IMR-90 (cell line): Measurements from ENCODE around the gene OR13F1. TPM values are rescaled to one million over a fixed set of nuclear protein-coding genes. Genes with fewer than 3 reads are reported as not detected.

Experiments used
- ATAC-seq: fragments of 200-7000 bp; cut with Tn5 transposase; 2 replicates; pipeline ENCODE4 v1.9.1; 2020; ENCODE audit warnings: low read depth, mild to moderate bottlenecking, moderate library complexity
- BruUV-seq: library from RNA; stranded (reverse); fragments of 400-500 nt; replicated peaks from 2 replicates; lab custom pipeline; 2021; lab: Mats Ljungman, UMichigan
- CTCF ChIA-PET: fragments of 300-600 bp; formaldehyde crosslinking; extraction: SDS; loops from one replicate; lab custom pipeline; 2021; ENCODE audit warnings: antibody characterized with exemption; lab: Yijun Ruan, JAX
- POLR2A ChIA-PET: fragments of 300-600 bp; sonication (Branson Sonifier 250); formaldehyde crosslinking; loops from one replicate; lab custom pipeline; 2022; ENCODE audit warnings: antibody characterized with exemption; ENCODE audit not compliant: unreplicated experiment; lab: Charles Lee
- DNase-seq: peaks from one replicate; pipeline ENCODE4 v3.0.0; 2013
- H2AFZ ChIP-seq: replicated peaks from 2 replicates; pipeline ENCODE3; 2013; ENCODE audit warnings: low read length, mild to moderate bottlenecking; ENCODE audit not compliant: poor library complexity
- H2AK5ac ChIP-seq: 2 replicates; pipeline ENCODE4 v1.6.1; 2013; ENCODE audit warnings: low read depth, low read length, inconsistent platforms
- H2AK9ac ChIP-seq: replicated peaks from 2 replicates; pipeline ENCODE3; 2013; ENCODE audit warnings: mild to moderate bottlenecking, low read depth, low read length, moderate library complexity; ENCODE audit not compliant: poor library complexity
- H2BK120ac ChIP-seq: 2 replicates; pipeline ENCODE4 v1.6.1; 2013; ENCODE audit warnings: low read depth, low read length, inconsistent platforms
- H2BK15ac ChIP-seq: 3 replicates; pipeline ENCODE4 v1.6.1; 2013; ENCODE audit warnings: low read depth, low read length, inconsistent platforms
- H2BK20ac ChIP-seq: 2 replicates; pipeline ENCODE4 v1.6.1; 2013; ENCODE audit warnings: low read depth, mild to moderate bottlenecking, inconsistent platforms, low read length, moderate library complexity
- H2BK5ac ChIP-seq: 2 replicates; pipeline ENCODE4 v1.6.1; 2013; ENCODE audit warnings: mild to moderate bottlenecking, low read depth, low read length, inconsistent platforms; ENCODE audit not compliant: poor library complexity, severe bottlenecking
- H3K14ac ChIP-seq: replicated peaks from 2 replicates; pipeline ENCODE4 v1.6.1; 2013; ENCODE audit warnings: low read depth, low read length, inconsistent platforms
- H3K18ac ChIP-seq: 2 replicates; pipeline ENCODE4 v1.6.1; 2013; ENCODE audit warnings: low read depth, low read length, control low read depth
- H3K23ac ChIP-seq: 2 replicates; pipeline ENCODE4 v1.6.1; 2013; ENCODE audit warnings: low read depth, low read length, inconsistent platforms
- H3K27ac ChIP-seq: 2 replicates; pipeline ENCODE4 v1.5.1; 2013; ENCODE audit warnings: mild to moderate bottlenecking, control low read depth, low read length; ENCODE audit not compliant: insufficient read depth
- H3K27me3 ChIP-seq: 2 replicates; pipeline ENCODE4 v1.6.1; 2013; ENCODE audit warnings: low read length; ENCODE audit not compliant: control insufficient read depth, insufficient read depth
- H3K36me3 ChIP-seq: 2 replicates; pipeline ENCODE4 v1.6.1; 2013; ENCODE audit warnings: low read length, mixed read lengths; ENCODE audit not compliant: control insufficient read depth, insufficient read depth
- H3K4ac ChIP-seq: 2 replicates; pipeline ENCODE4 v1.6.1; 2013; ENCODE audit warnings: low read depth, low read length, inconsistent platforms
- H3K4me1 ChIP-seq: 2 replicates; pipeline ENCODE4 v1.6.1; 2013; ENCODE audit warnings: low read length, mixed read lengths; ENCODE audit not compliant: control insufficient read depth, insufficient read depth
- H3K4me2 ChIP-seq: 2 replicates; pipeline ENCODE4 v1.6.1; 2013; ENCODE audit warnings: low read depth, mild to moderate bottlenecking, control low read depth, low read length, moderate library complexity
- H3K4me3 ChIP-seq: 2 replicates; pipeline ENCODE4 v1.5.1; 2013; ENCODE audit warnings: low read depth, mild to moderate bottlenecking, control low read depth, low read length, moderate library complexity; ENCODE audit not compliant: insufficient read depth
- H3K56ac ChIP-seq: 2 replicates; pipeline ENCODE4 v1.6.1; 2013; ENCODE audit warnings: low read length, inconsistent platforms; ENCODE audit not compliant: insufficient read depth; ENCODE audit errors: extremely low read depth
- H3K79me1 ChIP-seq, 2 experiments: 2 replicates each; pipeline ENCODE4 v1.6.1; 2013; ENCODE audit warnings: low read length in 2 of 2, inconsistent platforms in 1 of 2, low read depth in 1 of 2
- H3K9ac ChIP-seq: 2 replicates; pipeline ENCODE4 v1.6.1; 2013; ENCODE audit warnings: low read depth, low read length, control low read depth
- H3K9me1 ChIP-seq: 2 replicates; pipeline ENCODE4 v1.6.1; 2013; ENCODE audit warnings: low read length, inconsistent platforms; ENCODE audit not compliant: insufficient read depth
- H3K9me3 ChIP-seq: 2 replicates; pipeline ENCODE4 v1.6.1; 2013; ENCODE audit warnings: low read length; ENCODE audit not compliant: control insufficient read depth, insufficient read depth
- H4K20me1 ChIP-seq: 2 replicates; pipeline ENCODE4 v1.6.1; 2013; ENCODE audit warnings: low read length, inconsistent platforms; ENCODE audit not compliant: insufficient read depth
- H4K5ac ChIP-seq: 2 replicates; pipeline ENCODE4 v1.6.1; 2013; ENCODE audit warnings: mild to moderate bottlenecking, low read depth, low read length, control low read depth
- H4K8ac ChIP-seq, 2 experiments: 2 replicates each; pipeline ENCODE4 v1.6.1; 2013; ENCODE audit warnings: low read depth in 2 of 2, low read length in 2 of 2, control low read depth in 1 of 2, inconsistent platforms in 1 of 2
- H4K91ac ChIP-seq: 2 replicates; pipeline ENCODE4 v1.6.1; 2013; ENCODE audit warnings: low read depth, low read length, inconsistent platforms; ENCODE audit not compliant: insufficient read depth
- CHD1 ChIP-seq: IDR thresholded peaks from 2 replicates; pipeline ENCODE4 v1.6.1; 2012; ENCODE audit warnings: low read depth, low read length, improper control_type of control experiment
- ELK1 ChIP-seq: fragments of 150-350 bp; IDR thresholded peaks from 2 replicates; pipeline ENCODE4 v1.6.1; 2016; ENCODE audit warnings: low read depth, mild to moderate bottlenecking, low read length, moderate library complexity, borderline replicate concordance
- MXI1 ChIP-seq: IDR thresholded peaks from 2 replicates; pipeline ENCODE4 v1.6.1; 2012; ENCODE audit warnings: low read depth, mild to moderate bottlenecking, low read length, moderate library complexity, borderline replicate concordance
- RAD21 ChIP-seq: IDR thresholded peaks from 2 replicates; pipeline ENCODE4 v1.6.1; 2012; ENCODE audit warnings: low read length, improper control_type of control experiment
- RCOR1 ChIP-seq: IDR thresholded peaks from 2 replicates; pipeline ENCODE4 v1.6.1; 2012; ENCODE audit warnings: mild to moderate bottlenecking, low read length, improper control_type of control experiment; ENCODE audit not compliant: insufficient replicate concordance
- RFX5 ChIP-seq: IDR thresholded peaks from 2 replicates; pipeline ENCODE4 v1.8.0; 2012; ENCODE audit warnings: low read depth, mild to moderate bottlenecking, low read length, moderate library complexity
- WGBS, 2 experiments: methylation state at CpG; one replicate each; pipeline versions ENCODE4 v1.1.5 to v1.1.7; 2013; ENCODE audit warnings: missing lambda C conversion rate in 2 of 2; ENCODE audit not compliant: insufficient read length in 1 of 2; ENCODE audit errors: extremely low coverage in 2 of 2; 5-methylcytosine and 5-hydroxymethylcytosine counted together
- dilution Hi-C: fragments of 300-500 bp; cut with HindIII; formaldehyde crosslinking; loops from one replicate; pipeline ENCODE4 v1.14.3; 2018; ENCODE audit warnings: low sequenced_read_pairs; ENCODE audit not compliant: unreplicated experiment
- in situ Hi-C: fragments of 300-500 bp; cut with MboI; formaldehyde crosslinking; loops from 3 replicates; pipeline ENCODE4 v1.14.3; 2019; ENCODE audit warnings: low sequenced_read_pairs, inconsistent platforms, mixed read lengths
- intact Hi-C: fragments of 100-400 bp; cut with micrococcal nuclease; formaldehyde crosslinking; loops from 2 replicates; pipeline ENCODE4 v1.10.0; 2022
- polyA plus RNA-seq, 3 experiments: library from polyadenylated mRNA; depleted of rRNA; stranded (reverse); fragments of >200 nt; gene quantifications; 2 replicates each; pipeline ENCODE4 v1.2.3, GENCODE V29; 2012; ENCODE audit warnings: low replicate concordance in 1 of 3
- total RNA-seq: library from RNA; depleted of rRNA; stranded (reverse); fragments of >200 nt; gene quantifications from 2 replicates; pipeline ENCODE4 v1.2.3, GENCODE V29; 2012

OR13F1 gene
- total and polyA plus RNA-seq, 2 of the 4 experiments (the other 2 are of a cell fraction), result not detected

GRCh38 chr9:104539275-104539674, 35.2 kb downstream of the OR13F1 start:
- Histone ChIP-seq H3K4ac (no peak overlapping the region), H3K27ac (no peak overlapping the region), H3K14ac (no peak overlapping the region), H2BK5ac (no peak overlapping the region), H3K9ac (no peak overlapping the region), H4K5ac (no peak overlapping the region), H2BK20ac (no peak overlapping the region), H3K9me1 (no peaks in the 10 kb centered on the region), H2BK15ac (no peak overlapping the region), H3K4me2 (no peak overlapping the region), H3K56ac (no peak overlapping the region), H2AK5ac (no peak overlapping the region), H4K91ac (no peak overlapping the region), H2AFZ (no peak overlapping the region), H3K18ac (no peak overlapping the region), H2AK9ac (no peak overlapping the region), H4K8ac (no peak overlapping the region), H4K20me1 (no peaks in the 10 kb centered on the region), H3K4me3 (no peak overlapping the region), H3K9me3 (0 out of 2 replicates have a peak, but pooled peaks cover 6% of the 10 kb centered on the region), H3K36me3 (no peaks in the 10 kb centered on the region), H3K4me1 (no peaks in the 10 kb centered on the region), H3K79me1 (no peaks in the 10 kb centered on the region), H3K23ac (no peak overlapping the region), H3K27me3 (no peaks in the 10 kb centered on the region), H2BK120ac (no peak overlapping the region)
- DNase-seq (no peak), ATAC-seq (no peak)
- in situ Hi-C loops, result no loop called here
- intact Hi-C loops, result no loop called here
- ChIA-PET CTCF (no interaction called here), POLR2A (no interaction called here)
- no TSS peak for BruUV-seq
- TF ChIP-seq RAD21, result no peak
- no peak for TF ChIP-seq RFX5
- TF ChIP-seq ELK1, result no peak
- TF ChIP-seq MXI1, result no peak
- no peak for TF ChIP-seq RCOR1
- TF ChIP-seq CHD1, result no peak
- dilution Hi-C loops, result no loop called here
- 0% methylated on average over 1 of the region's 1 CpG; no CpG with 5 or more reads in 1 of the 2 experiments for whole genome bisulfite sequencing, 2 experiments
